Measurements from ENCODE around the gene ARID1B.
A peak's percentile ranks its signal among the peaks of the same experiment; 100 is the strongest.

The ARID1B gene

GRCh38 chr6:156881687-156882629, 104.8 kb downstream of the ARID1B start:
- ATAC-seq (ENCODE audit: low read depth) = no peak
- no peaks in the 10 kb centered on the region for H3K9me3 ChIP-seq (ENCODE audit: severe bottlenecking)
- H3K4me3 ChIP-seq (ENCODE audit: severe bottlenecking) = no peak overlapping the region
- no peak overlapping the region for H3K27ac ChIP-seq (ENCODE audit: poor library complexity, severe bottlenecking)
- TF ChIP-seq CTCF (IDR thresholded peaks at IDR 0.05; ENCODE audit: poor library complexity, severe bottlenecking) = no peak
- no peaks in the 10 kb centered on the region for H3K27me3 ChIP-seq (ENCODE audit: insufficient read depth, poor library complexity, severe bottlenecking)
- H3K4me1 ChIP-seq (ENCODE audit: insufficient read depth, poor library complexity, severe bottlenecking) = peaks cover 5% of the 10 kb centered on the region
- no peaks in the 10 kb centered on the region for H3K36me3 ChIP-seq (ENCODE audit: low read depth)
- DNase-seq (ENCODE audit: low spot score) = no peak

DNA sequence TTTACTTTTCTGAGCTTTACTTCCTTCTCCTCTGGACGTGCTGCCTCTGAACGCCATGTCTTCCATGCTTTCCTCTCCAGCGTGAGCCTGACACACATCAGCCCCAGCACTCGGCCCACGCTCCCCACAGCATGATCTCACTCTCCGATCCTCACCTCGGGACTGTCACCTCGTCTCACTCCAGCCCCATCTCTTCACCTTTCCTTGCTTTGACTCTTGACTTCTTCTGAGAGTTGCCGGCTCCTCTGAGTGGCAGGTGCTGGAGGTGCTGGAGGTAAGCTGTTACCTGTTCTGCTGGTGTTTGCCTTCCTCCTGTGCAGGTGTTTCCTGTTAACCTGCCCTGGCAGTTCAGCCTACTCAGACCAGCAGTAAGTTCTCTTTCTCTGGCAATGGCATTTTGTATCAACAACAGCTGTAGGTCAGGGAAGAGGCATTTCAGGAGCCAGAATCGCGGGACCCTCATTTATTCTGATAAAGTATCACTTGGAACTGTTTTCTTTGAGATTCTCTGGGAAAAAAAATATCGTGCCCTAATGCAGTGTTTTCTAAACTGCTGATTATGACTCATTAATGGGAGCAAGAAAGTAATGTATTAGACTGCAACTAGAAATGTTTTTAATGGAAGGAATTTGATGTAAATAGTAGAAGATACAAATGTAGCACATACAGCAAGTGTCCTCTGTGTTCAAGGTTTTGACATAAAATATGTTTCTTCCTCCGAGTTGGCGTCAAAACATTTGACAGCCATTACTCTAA, 106.5 kb downstream of the ARID1B start:
- Histone ChIP-seq H3K27ac (ENCODE audit: poor library complexity, severe bottlenecking) (no peak overlapping the region), H3K4me3 (ENCODE audit: severe bottlenecking) (no peak overlapping the region), H3K4me1 (ENCODE audit: insufficient read depth, poor library complexity, severe bottlenecking) (peaks cover 5% of the 10 kb centered on the region), H3K9me3 (ENCODE audit: severe bottlenecking) (no peaks in the 10 kb centered on the region), H3K27me3 (ENCODE audit: insufficient read depth, poor library complexity, severe bottlenecking) (no peaks in the 10 kb centered on the region), H3K36me3 (ENCODE audit: low read depth) (no peaks in the 10 kb centered on the region)
- no peak for TF ChIP-seq CTCF (IDR thresholded peaks at IDR 0.05; ENCODE audit: poor library complexity, severe bottlenecking)
- DNase-seq (ENCODE audit: low spot score) = no peak
- peak; percentile 76 for ATAC-seq (ENCODE audit: low read depth)

DNA sequence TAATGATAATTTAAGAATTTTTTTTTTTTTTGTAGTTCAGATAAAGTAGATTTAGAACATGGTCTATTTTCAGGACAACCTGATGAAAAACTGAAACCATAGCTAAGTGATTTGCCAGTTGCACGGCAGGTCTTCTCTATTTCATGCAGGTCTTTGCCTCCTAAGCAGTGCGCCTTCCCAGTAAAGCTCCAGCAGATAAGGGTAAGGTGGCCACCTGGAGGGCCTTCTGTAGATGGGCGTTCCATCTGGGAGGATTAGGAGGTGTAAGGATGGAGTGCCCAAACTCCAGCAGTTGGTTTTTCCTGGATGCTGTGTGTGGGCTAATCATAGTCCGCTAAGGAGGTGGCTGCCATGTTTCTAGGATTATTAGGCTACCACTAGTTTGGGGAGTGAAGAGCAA, 107.1 kb downstream of the ARID1B start:
- ATAC-seq (ENCODE audit: low read depth) (no peak), DNase-seq (ENCODE audit: low spot score) (no peak)
- H3K27me3 ChIP-seq (ENCODE audit: insufficient read depth, poor library complexity, severe bottlenecking) = no peaks in the 10 kb centered on the region
- no peaks in the 10 kb centered on the region for H3K36me3 ChIP-seq (ENCODE audit: low read depth)
- H3K9me3 ChIP-seq (ENCODE audit: severe bottlenecking) = no peaks in the 10 kb centered on the region
- TF ChIP-seq CTCF (IDR thresholded peaks at IDR 0.05; ENCODE audit: poor library complexity, severe bottlenecking) = no peak
- H3K4me3 ChIP-seq (ENCODE audit: severe bottlenecking) = no peak overlapping the region
- no peak overlapping the region for H3K27ac ChIP-seq (ENCODE audit: poor library complexity, severe bottlenecking)
- peaks cover 5% of the 10 kb centered on the region for H3K4me1 ChIP-seq (ENCODE audit: insufficient read depth, poor library complexity, severe bottlenecking)

- Histone ChIP-seq H3K4me3 (ENCODE audit: severe bottlenecking) (no peak overlapping the region), H3K36me3 (ENCODE audit: low read depth) (no peaks in the 10 kb centered on the region), H3K4me1 (ENCODE audit: insufficient read depth, poor library complexity, severe bottlenecking) (peaks cover 5% of the 10 kb centered on the region), H3K27ac (ENCODE audit: poor library complexity, severe bottlenecking) (no peak overlapping the region), H3K27me3 (ENCODE audit: insufficient read depth, poor library complexity, severe bottlenecking) (no peaks in the 10 kb centered on the region), H3K9me3 (ENCODE audit: severe bottlenecking) (no peaks in the 10 kb centered on the region)
- no peak for TF ChIP-seq CTCF (IDR thresholded peaks at IDR 0.05; ENCODE audit: poor library complexity, severe bottlenecking)
- DNase-seq (ENCODE audit: low spot score) (no peak), ATAC-seq (ENCODE audit: low read depth) (no peak)
Observed at GRCh38 chr6:156885562-156885961, 108.4 kb downstream of the ARID1B start.
